Naive B cell (primary cell): ENCODE measurements around the gene THTPA. TPM values are rescaled to one million over a fixed set of nuclear protein-coding genes. Genes with fewer than 3 reads are reported as not detected.

ENCODE experiments used
- ATAC-seq, 2 donors: fragments of 150-1000 bp; cut with Tn5 transposase; 2 replicates each; pipeline ENCODE4 v1.10.0; 2021; ENCODE audit warnings: low read depth in 2 of 2, mild to moderate bottlenecking in 2 of 2, moderate library complexity in 2 of 2
- DNase-seq: peaks from one replicate; pipeline ENCODE4 v3.0.0; 2022
- H3K27ac Mint-ChIP-seq, 6 donors: one replicate each; pipeline ENCODE4 v1.8.0; 2020 to 2022; ENCODE audit warnings: mild to moderate bottlenecking in 6 of 6, mixed read lengths in 6 of 6, moderate library complexity in 5 of 6, inconsistent platforms in 2 of 6
- H3K27me3 Mint-ChIP-seq, 3 donors: one replicate each; pipeline ENCODE4 v1.8.0; 2021 to 2022; ENCODE audit warnings: mixed read lengths in 3 of 3, mild to moderate bottlenecking in 1 of 3
- H3K36me3 Mint-ChIP-seq, 2 donors: one replicate each; pipeline ENCODE4 v1.8.0; 2020 to 2022; ENCODE audit warnings: mixed read lengths in 2 of 2, inconsistent platforms in 1 of 2, mild to moderate bottlenecking in 1 of 2
- H3K4me1 Mint-ChIP-seq, 3 donors: one replicate each; pipeline ENCODE4 v1.8.0; 2020 to 2022; ENCODE audit warnings: mixed read lengths in 3 of 3, inconsistent platforms in 1 of 3, mild to moderate bottlenecking in 1 of 3, moderate library complexity in 1 of 3
- H3K4me3 Mint-ChIP-seq, 8 donors: one replicate each; pipeline ENCODE4 v1.8.0; 2020 to 2022; ENCODE audit warnings: mild to moderate bottlenecking in 8 of 8, mixed read lengths in 8 of 8, moderate library complexity in 8 of 8, inconsistent platforms in 2 of 8
- H3K9me3 Mint-ChIP-seq, 7 donors: one replicate each; pipeline ENCODE4 v1.8.0; 2020 to 2022; ENCODE audit warnings: mixed read lengths in 7 of 7, mild to moderate bottlenecking in 5 of 7, inconsistent platforms in 2 of 7, moderate library complexity in 1 of 7
- polyA plus RNA-seq, 6 donors: library from polyadenylated mRNA; unstranded; fragments of 300-500 nt; fragmentation: Illumina TruSeq; gene quantifications; one replicate each; pipeline ENCODE4 v1.2.3, GENCODE V29; 2021; ENCODE audit warnings: low read depth in 6 of 6

Gene THTPA
- polyA plus RNA-seq, 6 donors from 2014 or later = 16.0 to 28.3 (median 21.7) TPM

DNA sequence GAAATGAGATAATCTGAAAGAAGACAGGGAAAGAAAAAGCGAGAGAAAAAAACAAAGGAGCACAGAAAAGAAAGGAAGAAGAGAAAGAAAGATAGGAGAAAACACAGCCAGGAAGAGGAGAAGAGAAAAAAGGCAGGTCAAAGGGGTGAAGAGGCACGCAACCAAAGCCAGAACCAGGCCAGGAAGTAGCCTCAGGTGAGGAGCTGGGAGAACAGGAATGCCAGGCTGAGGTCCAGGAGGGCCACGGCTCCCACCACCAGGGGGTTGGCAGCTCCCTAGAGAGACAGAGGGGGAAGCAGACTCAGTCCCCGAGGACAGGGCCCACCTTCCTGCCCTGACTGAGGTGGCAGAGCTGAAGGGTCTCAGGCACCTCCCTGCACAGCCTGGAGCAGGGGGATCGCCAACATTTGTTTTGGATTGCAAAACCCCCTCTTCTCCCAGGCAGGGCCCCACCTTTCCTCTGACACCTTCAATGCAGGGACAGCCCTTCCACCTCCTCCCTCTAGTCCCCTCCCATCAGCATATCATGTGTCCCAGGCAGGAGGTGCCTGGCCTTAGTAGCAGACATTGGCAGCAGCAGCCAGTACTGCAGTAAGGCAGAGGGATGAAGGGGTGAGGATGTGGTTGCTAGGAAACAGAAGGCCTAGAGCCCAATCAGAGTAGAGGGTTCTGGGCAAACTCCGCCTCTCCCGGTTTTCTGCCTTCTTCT is 13.5 kb downstream of the THTPA start:
- peaks cover 33 to 46% (median 33%) of the 10 kb centered on the region in 3 donors for H3K4me1 Mint-ChIP-seq
- H3K4me3 Mint-ChIP-seq = peak overlapping the region in 3 of 8 donors; percentile 31 to 100 (median 100)
- H3K9me3 Mint-ChIP-seq = no peaks in the 10 kb centered on the region
- H3K27ac Mint-ChIP-seq = peak overlapping the region in 1 of 6 donors; percentile 79
- ATAC-seq = no peak
- H3K36me3 Mint-ChIP-seq = peaks cover 0 to 14% of the 10 kb centered on the region in 2 donors
- H3K27me3 Mint-ChIP-seq = peaks cover 27 to 34% (median 33%) of the 10 kb centered on the region in 3 donors
- DNase-seq = no peak

DNA sequence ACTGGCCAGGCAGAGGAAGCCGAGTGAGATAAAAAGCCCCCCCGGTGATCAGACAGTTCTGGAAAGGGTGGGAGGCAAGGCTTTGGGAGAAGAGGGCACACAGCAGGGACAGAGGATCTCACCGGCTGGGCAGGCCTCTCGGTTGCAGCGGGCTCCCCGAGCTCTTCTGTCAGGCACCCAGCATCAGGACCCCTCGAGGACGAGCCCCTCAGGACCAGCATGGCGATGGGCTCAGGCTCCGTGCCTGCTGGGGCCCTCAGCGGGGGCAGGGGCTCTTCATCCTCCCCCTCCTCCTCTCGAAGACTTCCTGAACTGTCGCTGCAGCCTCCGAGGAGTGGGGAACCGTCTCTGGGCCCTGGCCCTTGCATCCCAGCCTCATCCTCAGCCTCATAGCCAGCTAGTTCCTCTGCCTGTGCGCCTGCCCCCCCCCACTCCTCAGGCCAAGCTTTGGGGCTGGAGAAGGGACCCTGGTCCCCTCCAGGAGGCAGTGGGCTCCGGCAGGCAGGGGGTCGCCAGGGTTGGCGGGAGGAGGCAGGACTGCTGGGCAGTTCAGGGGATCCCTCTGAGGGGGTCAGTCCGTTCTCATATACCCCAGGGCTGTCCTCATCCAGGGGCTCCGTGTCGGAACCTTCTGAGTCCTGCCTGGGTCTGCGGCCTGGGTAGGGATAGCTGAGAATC is 14.9 kb downstream of the THTPA start:
- no peak overlapping the region for H3K4me3 Mint-ChIP-seq

DNA sequence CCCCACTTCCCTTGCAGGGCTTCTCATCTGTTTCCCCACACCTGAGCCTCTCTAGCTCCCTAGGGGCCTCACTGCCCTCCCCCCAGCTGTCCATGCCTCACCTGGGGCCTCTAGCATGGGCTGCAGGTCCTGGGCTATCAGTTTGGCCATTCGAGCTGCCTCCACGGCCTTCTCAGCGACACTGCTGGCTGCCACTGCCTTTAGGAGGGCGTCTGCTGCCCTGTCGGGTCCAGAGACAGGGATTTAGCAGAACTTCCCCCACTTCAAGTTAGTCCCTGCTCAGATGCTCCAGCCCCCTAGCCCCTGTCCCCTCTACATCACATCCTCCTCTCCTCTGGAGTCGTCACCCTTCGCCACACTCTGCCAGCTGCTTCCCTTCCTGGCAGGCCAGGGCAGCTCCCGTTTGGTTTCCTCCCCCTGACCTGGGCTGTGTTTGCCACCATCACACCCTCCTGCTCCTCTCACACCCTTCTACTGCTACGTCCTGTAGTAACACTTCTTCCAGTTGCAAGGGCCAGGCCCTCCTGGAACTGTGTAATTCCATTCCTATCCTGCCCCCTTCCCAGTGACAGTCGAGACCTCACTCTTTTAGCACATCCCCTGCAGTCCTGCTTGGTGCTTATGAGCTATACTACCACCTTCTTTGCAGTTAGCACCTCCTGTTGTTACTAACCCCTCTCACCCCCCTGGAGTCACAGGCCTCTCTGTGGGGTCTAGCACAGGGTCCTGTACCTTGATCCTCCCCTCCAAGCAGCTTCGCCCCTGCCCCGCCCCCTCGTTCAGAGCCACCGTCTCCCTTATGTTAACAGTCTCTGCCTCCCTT is 15.8 kb downstream of the THTPA start:
- DNase-seq = no peak
- H3K27ac Mint-ChIP-seq = no peak overlapping the region
- H3K4me3 Mint-ChIP-seq = peak overlapping the region in 3 of 8 donors; percentile 18 to 45 (median 29)
- H3K36me3 Mint-ChIP-seq = peaks cover 0 to 17% of the 10 kb centered on the region in 2 donors
- peaks cover 24 to 34% (median 30%) of the 10 kb centered on the region in 3 donors for H3K4me1 Mint-ChIP-seq
- ATAC-seq = no peak
- peaks cover 0 to 3% (median 0%) of the 10 kb centered on the region in 7 donors for H3K9me3 Mint-ChIP-seq
- peaks cover 44 to 54% (median 53%) of the 10 kb centered on the region in 3 donors for H3K27me3 Mint-ChIP-seq

More for the DNA sequence above, 14.9 kb downstream of the THTPA start:
- Mint-ChIP-seq H3K27me3 (peaks cover 37 to 44% (median 44%) of the 10 kb centered on the region in 3 donors), H3K9me3 (peaks cover 0 to 3% (median 0%) of the 10 kb centered on the region in 7 donors), H3K36me3 (peaks cover 0 to 10% of the 10 kb centered on the region in 2 donors), H3K27ac (no peak overlapping the region), H3K4me1 (peaks cover 23 to 36% (median 29%) of the 10 kb centered on the region in 3 donors)
- ATAC-seq (no peak), DNase-seq (no peak)

DNA sequence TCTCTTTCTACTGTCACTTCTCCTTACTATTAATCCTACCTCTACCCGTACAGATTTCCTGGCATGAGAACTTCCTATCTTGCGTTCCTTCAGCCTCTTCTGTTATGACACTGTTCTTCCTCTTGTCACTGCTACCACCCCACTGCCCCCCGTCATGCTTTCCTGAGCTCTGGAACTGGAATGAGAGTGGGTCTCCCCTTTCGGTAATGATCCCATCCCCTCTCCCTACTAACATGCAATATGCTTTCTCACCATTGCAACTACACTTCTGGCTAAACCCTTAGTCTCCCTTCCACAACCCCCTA is 16.4 kb downstream of the THTPA start:
- Mint-ChIP-seq H3K9me3 (peaks cover 0 to 3% (median 0%) of the 10 kb centered on the region in 7 donors), H3K36me3 (peaks cover 0 to 18% of the 10 kb centered on the region in 2 donors), H3K4me3 (peak overlapping the region in 2 of 8 donors; percentile 18 to 45), H3K27ac (peak overlapping the region in 3 of 6 donors; percentile 41 to 86 (median 74)), H3K4me1 (peaks cover 27 to 30% (median 29%) of the 10 kb centered on the region in 3 donors), H3K27me3 (peaks cover 45 to 59% (median 58%) of the 10 kb centered on the region in 3 donors)
- ATAC-seq (no peak), DNase-seq (no peak)

DNA sequence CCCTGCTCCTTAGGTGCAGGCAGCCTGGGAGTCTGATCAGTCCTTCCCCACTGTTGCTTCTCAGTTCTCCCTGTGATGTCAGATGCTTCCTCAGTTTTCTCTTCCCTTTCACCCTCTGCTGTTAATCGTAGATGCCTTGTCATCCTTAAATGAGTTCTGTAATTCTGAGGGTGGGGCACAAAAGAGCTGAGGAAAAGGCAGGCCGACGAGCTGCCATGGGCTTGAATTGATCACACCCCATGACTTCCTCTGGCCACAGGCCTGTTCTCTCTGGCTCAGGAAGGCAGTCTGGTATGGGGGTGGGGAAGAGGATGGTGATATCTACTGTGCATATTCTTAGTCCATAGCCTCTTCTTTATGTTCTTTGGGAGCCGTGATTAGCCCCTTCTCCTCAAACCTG is 16.8 kb downstream of the THTPA start:
- Mint-ChIP-seq H3K9me3 (peaks cover 0 to 3% (median 0%) of the 10 kb centered on the region in 7 donors), H3K27ac (peak overlapping the region in 2 of 6 donors; percentile 74 to 86), H3K36me3 (peaks cover 0 to 18% of the 10 kb centered on the region in 2 donors), H3K27me3 (peaks cover 45 to 63% (median 62%) of the 10 kb centered on the region in 3 donors), H3K4me3 (peak overlapping the region in 1 of 8 donors; percentile 17), H3K4me1 (peaks cover 27% of the 10 kb centered on the region in 3 donors)
- DNase-seq (no peak), ATAC-seq (no peak)

DNA sequence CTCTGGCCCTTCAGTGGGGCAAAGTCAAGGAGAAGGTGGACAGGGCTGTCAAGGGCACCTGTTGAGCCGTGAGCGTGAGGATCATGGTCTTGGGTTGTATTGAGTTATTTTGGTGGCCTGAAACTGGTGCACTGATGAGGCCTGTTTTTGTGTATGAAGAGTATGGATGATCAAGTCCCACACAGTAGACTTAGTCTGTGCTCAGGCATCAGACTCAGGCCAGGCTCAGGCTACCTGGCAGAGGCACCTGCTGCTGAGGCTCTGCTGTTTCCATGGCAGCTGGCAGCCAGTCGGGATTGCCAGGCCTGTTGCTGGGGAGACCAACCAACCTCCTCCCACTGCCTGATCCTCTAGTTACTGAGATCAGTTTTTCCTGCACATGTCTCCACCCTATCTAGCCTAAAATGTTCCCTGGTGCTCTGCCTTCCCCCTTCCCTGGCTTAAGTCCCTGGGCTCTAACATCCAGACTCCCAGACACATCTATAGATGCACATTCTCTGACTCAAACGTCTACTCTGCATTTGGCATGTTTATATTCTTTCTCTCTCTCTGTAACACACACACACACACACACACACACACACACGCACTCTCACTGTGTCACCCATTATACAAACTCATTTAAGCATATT is 17.4 kb downstream of the THTPA start:
- peaks cover 0 to 18% of the 10 kb centered on the region in 2 donors for H3K36me3 Mint-ChIP-seq
- ATAC-seq (no peak), DNase-seq (no peak)
- peaks cover 27 to 28% (median 28%) of the 10 kb centered on the region in 3 donors for H3K4me1 Mint-ChIP-seq
- H3K27me3 Mint-ChIP-seq = peaks cover 46 to 69% (median 68%) of the 10 kb centered on the region in 3 donors
- H3K4me3 Mint-ChIP-seq = no peak overlapping the region
- peaks cover 0 to 3% (median 0%) of the 10 kb centered on the region in 7 donors for H3K9me3 Mint-ChIP-seq
- H3K27ac Mint-ChIP-seq = peak overlapping the region in 1 of 6 donors; percentile 3

DNA sequence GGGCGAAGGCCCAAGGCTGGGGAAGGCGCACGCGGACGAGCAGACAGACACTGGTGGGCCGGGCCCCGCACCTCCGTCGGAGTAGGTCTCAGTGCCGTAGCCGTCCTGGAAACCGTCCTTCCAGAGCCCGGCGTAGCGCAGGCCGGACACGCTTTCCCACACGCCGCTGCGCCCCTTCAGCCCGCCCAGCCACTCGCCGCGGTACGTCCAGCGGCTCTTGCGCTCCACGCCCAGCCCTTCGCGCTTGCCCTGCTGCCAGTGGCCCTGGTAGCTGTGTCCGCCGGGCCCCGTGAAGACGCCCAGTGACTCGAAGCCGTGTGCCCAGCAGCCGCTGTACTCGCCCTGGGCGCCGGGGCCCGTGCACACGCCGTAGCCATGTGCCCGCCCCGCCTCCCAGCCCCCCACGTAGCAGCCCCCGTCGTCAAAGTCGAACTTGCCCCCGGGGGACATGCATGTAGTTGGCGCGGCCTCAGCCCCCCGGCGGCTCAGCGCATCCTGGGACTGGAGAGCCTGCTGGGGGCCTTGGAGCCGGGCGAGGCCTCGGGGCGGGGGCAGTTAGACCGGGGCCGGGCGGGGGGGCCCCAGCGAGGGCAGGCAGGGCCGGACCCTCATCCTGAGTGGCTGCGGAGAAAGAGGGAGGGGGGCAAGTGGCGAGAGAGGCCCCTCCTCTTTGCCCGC is 21.1 kb downstream of the THTPA start:
- H3K27me3 Mint-ChIP-seq = peaks cover 55 to 88% (median 85%) of the 10 kb centered on the region in 3 donors
- peaks cover 22 to 27% (median 25%) of the 10 kb centered on the region in 3 donors for H3K4me1 Mint-ChIP-seq
- H3K36me3 Mint-ChIP-seq = peaks cover 0 to 11% of the 10 kb centered on the region in 2 donors
- ATAC-seq (peak; percentile 20 to 24), DNase-seq (no peak)
- peaks cover 0 to 3% (median 0%) of the 10 kb centered on the region in 7 donors for H3K9me3 Mint-ChIP-seq
- H3K27ac Mint-ChIP-seq = peak overlapping the region in 2 of 6 donors; percentile 72 to 87
- H3K4me3 Mint-ChIP-seq = peak overlapping the region; percentile 2 to 91 (median 69)

DNA sequence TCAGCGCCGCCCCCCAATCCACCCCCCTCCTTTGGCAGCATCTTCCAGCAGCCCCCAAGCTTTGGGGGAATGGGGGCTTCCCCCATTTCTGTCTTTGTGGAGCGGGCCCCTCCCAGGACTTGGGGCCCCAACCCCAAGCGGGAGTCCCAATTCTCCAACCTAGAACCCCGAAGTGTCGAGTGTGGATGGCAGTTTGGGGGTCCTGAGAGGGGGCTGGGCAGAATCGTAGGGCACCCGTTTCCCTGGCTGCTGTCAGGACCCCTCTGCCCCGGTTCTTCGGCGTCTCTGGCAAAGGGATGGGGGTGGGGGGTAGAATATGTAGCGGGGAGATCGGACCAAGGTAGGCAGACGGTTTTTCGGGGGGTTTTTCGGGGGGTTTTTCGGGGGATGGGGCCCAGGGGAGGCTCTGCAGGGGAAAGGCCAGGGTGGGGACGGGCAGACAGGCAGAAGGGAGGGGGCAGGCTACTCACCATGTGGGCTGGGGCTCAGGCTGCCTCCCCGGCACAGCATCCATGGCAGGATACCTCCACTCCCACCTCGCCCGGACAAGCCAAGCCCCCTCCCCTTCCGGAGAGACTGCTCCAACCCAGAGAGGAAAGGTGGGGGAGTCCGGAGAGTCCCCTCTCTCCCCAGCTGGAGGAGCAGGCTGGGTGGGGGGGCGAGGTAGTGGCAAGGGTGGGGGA is 21.8 kb downstream of the THTPA start:
- DNase-seq = no peak
- H3K27ac Mint-ChIP-seq = peak overlapping the region in 2 of 6 donors; percentile 63 to 75
- peaks cover 0 to 3% (median 0%) of the 10 kb centered on the region in 7 donors for H3K9me3 Mint-ChIP-seq
- peaks cover 47 to 88% (median 84%) of the 10 kb centered on the region in 3 donors for H3K27me3 Mint-ChIP-seq
- peaks cover 21 to 27% (median 22%) of the 10 kb centered on the region in 3 donors for H3K4me1 Mint-ChIP-seq
- peak; percentile 68 to 77 for ATAC-seq
- H3K36me3 Mint-ChIP-seq = peaks cover 0 to 9% of the 10 kb centered on the region in 2 donors
- peak overlapping the region in 4 of 8 donors; percentile 6 to 70 (median 33) for H3K4me3 Mint-ChIP-seq

DNA sequence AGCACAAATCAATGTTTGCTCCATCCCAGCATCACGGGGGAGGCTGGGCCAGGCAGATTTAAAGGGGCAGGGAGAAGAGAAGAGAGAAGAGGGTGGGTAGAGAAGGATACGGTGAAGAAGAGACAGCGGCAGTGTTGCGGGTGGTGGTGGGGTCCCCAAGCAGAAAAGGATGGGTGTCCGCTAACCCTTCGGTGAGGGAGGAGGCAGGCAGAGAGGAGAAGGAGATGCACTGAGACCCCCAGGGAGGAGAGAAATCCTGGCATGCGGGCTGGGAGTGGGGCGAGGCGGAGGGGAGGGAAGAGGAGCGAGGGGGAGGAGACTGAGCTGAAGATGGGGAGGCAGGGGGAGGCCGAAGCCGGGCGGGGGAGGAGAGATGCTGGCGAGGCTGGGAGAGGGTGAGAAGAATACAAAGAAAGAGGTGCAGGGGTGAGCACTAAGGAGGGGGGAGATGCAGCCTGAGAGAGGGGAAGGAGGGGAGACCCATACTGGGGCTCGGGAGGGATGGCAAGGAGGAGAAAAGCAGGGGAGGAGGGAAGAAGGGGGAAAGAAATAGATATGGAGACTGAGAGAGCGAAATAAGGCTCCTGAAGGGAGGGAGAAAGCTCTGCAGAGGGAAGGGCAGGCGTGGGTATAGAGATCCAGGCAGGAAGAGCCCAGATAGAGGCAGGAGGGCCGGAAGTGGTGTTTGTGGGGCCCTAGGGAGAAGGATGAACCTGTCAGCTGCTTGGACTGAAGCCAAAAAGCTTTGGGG is 22.7 kb downstream of the THTPA start, which contains the start of gene JPH4:
TSS of gene JPH4 (minus strand) at position 231 of the 751 bp plus-strand sequence. CDS start 1,337 bp downstream, outside the sequence.
- Mint-ChIP-seq H3K27me3 (peaks cover 40 to 81% (median 75%) of the 10 kb centered on the region in 3 donors), H3K27ac (peak within 1 kb of the TSS in 2 of 6 donors; percentile 75 to 80), H3K4me1 (peaks cover 21 to 27% (median 22%) of the 10 kb centered on the region in 3 donors), H3K4me3 (peak within 1 kb of the TSS in 6 of 8 donors; percentile 6 to 70 (median 54)), H3K36me3 (peaks cover 0 to 9% of the 10 kb centered on the region in 2 donors), H3K9me3 (peaks cover 0 to 3% (median 0%) of the 10 kb centered on the region in 7 donors)
- DNase-seq (no peak), ATAC-seq (no peak)

DNA sequence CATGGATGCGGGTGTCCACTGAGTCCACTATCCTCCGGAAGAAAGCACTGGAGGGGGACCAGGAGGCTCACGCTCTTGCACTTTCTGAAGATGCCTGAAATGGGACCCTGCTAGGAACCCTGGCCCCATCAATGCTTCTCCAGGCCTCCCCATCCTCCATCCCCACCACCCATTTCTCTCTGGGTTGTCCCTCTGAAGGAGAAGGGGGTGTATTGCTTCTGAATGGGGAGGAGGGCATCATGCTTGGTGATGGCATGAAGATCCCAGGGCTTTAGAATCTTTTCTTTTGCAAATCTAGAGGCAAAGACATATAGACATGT is 23.2 kb downstream of the THTPA start:
- Mint-ChIP-seq H3K9me3 (peaks cover 0 to 7% (median 3%) of the 10 kb centered on the region in 7 donors), H3K36me3 (peaks cover 0 to 9% of the 10 kb centered on the region in 2 donors), H3K4me3 (peak overlapping the region in 1 of 8 donors; percentile 12), H3K4me1 (peaks cover 21 to 27% (median 22%) of the 10 kb centered on the region in 3 donors), H3K27me3 (peaks cover 38 to 81% (median 71%) of the 10 kb centered on the region in 3 donors), H3K27ac (peak overlapping the region in 1 of 6 donors; percentile 75)
- DNase-seq (no peak), ATAC-seq (no peak)

DNA sequence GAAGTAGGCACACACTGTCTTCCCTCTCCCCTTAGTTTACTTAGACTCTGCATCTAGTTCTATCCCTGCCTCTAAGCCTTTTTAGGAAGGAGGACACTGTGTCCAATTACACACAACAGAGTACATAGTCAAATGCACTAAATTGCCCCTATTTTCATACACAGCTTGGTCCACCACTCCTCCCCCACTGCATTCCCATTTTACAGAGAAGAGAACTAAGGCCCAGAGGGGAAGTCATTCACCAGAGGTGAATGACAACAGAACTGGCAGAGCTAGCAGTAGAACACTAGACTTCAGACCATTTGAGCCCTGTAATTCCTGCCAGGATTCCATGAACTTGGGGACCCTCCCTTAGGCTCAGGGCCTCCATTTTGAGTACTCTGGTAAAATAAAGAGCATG is 23.7 kb downstream of the THTPA start:
- peaks cover 0 to 9% (median 3%) of the 10 kb centered on the region in 7 donors for H3K9me3 Mint-ChIP-seq
- H3K27me3 Mint-ChIP-seq = peaks cover 35 to 81% (median 66%) of the 10 kb centered on the region in 3 donors
- H3K4me1 Mint-ChIP-seq = peaks cover 21 to 27% (median 22%) of the 10 kb centered on the region in 3 donors
- ATAC-seq (no peak), DNase-seq (no peak)
- H3K27ac Mint-ChIP-seq = peak overlapping the region in 2 of 6 donors; percentile 18 to 80
- no peak overlapping the region for H3K4me3 Mint-ChIP-seq
- peaks cover 0 to 9% of the 10 kb centered on the region in 2 donors for H3K36me3 Mint-ChIP-seq
